ENCODE measurements around the gene RNF5.
"Not testable (repeated sequence)": the region's sequence is repeated elsewhere in the genome, so short reads cannot be mapped to it uniquely, and the experiment has no call there.

The RNF5 gene

DNA sequence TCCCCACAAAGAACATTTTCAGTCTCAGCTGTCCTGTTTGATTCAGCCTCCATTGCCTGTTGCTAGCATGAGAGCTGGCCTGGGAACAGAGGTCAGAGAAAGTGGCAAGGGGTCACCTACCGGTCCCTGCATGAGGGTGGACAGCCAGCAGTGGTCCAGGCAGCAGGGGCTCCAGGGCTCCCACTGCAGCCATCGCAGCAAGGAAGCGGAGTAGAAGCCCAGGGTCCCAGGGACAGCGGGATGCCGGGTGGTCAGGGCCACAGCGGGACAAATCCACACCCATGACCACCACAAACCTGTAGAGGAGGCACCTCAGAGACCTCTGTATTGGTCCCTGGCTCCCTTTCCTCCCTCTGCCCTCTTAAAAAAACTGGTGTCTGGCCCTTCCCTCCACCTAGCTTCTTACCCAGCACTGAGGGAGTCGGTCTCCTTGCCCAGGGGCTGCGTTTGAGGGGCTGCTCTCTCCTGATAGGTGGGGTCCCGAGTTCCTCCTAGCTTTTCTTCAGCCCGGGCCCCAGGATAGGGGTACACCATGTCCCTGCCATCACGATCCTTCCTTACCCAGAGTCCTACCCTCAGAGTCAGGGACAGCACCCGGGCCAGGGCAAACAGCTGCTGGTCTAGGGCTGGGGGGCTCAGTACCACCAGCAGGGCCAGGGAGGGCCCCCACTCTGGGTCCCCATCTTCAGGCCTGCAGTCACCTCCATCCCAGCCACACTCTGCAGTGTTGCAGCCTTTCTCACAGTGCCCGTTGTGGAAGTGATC, 22.7 kb downstream of the RNF5 start:
- in situ Hi-C loops (cut with HindIII; ENCODE audit: low pct_unique_long_range_greater_than_20kb, low sequenced_read_pairs), result no loop called here
- DNase-seq (ENCODE audit: low read depth in 1 of 2, low spot score in 1 of 2), result no peak
- no peak for TF ChIP-seq JUND (IDR thresholded peaks at IDR 0.05; ENCODE audit: low read depth)

DNA sequence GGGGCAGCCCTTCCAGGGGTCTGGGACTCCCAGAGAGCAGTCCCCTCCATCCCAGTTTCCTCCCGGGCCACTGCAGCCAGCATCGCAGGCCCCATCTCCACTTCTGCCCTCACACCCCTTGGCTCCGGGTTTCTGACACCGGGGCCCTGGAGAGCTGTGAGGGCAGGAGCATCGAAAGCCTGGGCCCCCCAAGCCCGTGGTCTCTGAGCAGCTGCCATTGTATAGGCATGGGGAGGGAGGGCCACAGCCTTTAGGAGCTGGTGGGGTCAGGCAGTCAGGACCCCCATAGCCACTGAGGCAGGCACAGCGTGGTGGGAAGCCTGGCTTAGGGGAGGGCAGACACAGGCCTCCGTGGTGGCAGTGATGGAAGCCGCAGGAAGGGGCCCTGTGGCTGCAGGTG, 24.0 kb downstream of the RNF5 start:
- TF ChIP-seq JUND (IDR thresholded peaks at IDR 0.05; ENCODE audit: low read depth), result no peak
- DNase-seq (ENCODE audit: low read depth in 1 of 2, low spot score in 1 of 2), result no peak
- in situ Hi-C loops (cut with HindIII; ENCODE audit: low pct_unique_long_range_greater_than_20kb, low sequenced_read_pairs), result no loop called here

GRCh38 chr6:32203426-32204267, 25.4 kb downstream of the RNF5 start:
- no peak for TF ChIP-seq JUND (IDR thresholded peaks at IDR 0.05; ENCODE audit: low read depth)
- in situ Hi-C loops (cut with HindIII; ENCODE audit: low pct_unique_long_range_greater_than_20kb, low sequenced_read_pairs), result no loop called here
- DNase-seq (ENCODE audit: low read depth in 1 of 2, low spot score in 1 of 2), result no peak

- no peak for TF ChIP-seq JUND (IDR thresholded peaks at IDR 0.05; ENCODE audit: low read depth)
- DNase-seq (ENCODE audit: low read depth in 1 of 2, low spot score in 1 of 2), result no peak
- in situ Hi-C loops (cut with HindIII; ENCODE audit: low pct_unique_long_range_greater_than_20kb, low sequenced_read_pairs), result no loop called here
Observed at GRCh38 chr6:32204268-32204715, 26.1 kb downstream of the RNF5 start.

DNA sequence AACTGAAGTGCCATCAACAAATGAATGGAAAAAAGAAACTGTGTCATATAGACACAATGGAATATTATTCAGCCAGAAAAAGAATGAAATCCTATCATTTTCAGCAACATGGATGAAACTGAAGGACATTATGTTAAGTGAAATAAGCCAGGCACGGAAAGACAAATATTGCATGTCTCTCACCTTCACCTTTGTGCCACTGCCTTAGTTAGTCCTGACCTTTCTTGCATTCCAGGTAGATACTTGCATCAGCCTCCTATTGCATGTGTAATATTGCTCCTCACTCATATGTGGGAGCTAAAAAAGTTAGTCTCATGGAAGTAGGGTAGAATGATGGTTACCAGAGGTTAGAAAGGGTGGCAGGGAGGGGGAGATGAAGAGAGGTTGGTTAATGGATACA, 30.8 kb downstream of the RNF5 start:
- DNase-seq (ENCODE audit: low read depth in 1 of 2, low spot score in 1 of 2), result no peak
- no peak for TF ChIP-seq JUND (IDR thresholded peaks at IDR 0.05; ENCODE audit: low read depth)
- in situ Hi-C loops (cut with HindIII; ENCODE audit: low pct_unique_long_range_greater_than_20kb, low sequenced_read_pairs), result no loop called here

DNA sequence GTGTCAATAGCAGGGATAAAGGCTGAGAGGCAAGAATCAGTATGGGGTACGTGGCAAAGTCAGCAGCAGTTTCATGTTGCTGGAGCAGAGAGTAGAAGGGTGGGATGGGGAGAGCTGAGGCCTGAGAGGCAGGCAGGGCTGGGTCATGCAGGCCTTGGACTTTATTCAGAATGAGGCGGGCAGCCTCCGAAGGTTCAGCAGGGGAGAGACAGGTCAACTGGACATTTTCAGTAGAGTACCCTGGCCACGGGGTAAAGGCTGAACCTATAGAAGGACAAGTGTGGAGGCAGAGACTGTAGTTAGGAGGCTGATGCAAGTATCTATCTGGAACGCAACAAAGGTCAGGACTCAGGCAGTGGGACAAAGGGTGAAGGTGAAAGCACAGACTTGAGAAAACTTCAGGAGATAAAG, 32.0 kb downstream of the RNF5 start:
- in situ Hi-C loops (cut with HindIII; ENCODE audit: low pct_unique_long_range_greater_than_20kb, low sequenced_read_pairs), result no loop called here
- no peak for DNase-seq (ENCODE audit: low read depth in 1 of 2, low spot score in 1 of 2)

DNA sequence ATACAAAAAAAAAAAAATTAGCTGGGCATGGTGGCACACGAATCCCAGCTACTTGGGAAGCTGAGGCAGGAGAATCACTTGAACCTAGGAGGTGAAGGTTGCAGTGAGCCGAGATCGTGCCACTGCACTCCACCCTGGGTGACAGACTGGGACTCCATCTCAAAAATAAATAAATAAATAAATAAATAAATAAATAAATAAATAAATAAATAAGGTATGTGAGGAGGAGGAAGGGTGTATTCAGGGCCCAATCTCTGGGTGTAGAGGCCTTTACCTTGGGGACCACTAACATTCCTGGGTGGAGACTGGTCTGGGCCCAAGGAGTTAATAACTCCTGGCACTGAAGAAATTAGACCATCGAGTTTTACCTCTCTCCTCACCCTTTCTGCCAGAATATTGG, 33.2 kb downstream of the RNF5 start:
- in situ Hi-C loops (cut with HindIII; ENCODE audit: low pct_unique_long_range_greater_than_20kb, low sequenced_read_pairs); DNase-seq (ENCODE audit: low read depth in 1 of 2, low spot score in 1 of 2): not testable (repeated sequence)

More for the DNA sequence above, 32.0 kb downstream of the RNF5 start:
- TF ChIP-seq JUND (IDR thresholded peaks at IDR 0.05; ENCODE audit: low read depth), result no peak

DNA sequence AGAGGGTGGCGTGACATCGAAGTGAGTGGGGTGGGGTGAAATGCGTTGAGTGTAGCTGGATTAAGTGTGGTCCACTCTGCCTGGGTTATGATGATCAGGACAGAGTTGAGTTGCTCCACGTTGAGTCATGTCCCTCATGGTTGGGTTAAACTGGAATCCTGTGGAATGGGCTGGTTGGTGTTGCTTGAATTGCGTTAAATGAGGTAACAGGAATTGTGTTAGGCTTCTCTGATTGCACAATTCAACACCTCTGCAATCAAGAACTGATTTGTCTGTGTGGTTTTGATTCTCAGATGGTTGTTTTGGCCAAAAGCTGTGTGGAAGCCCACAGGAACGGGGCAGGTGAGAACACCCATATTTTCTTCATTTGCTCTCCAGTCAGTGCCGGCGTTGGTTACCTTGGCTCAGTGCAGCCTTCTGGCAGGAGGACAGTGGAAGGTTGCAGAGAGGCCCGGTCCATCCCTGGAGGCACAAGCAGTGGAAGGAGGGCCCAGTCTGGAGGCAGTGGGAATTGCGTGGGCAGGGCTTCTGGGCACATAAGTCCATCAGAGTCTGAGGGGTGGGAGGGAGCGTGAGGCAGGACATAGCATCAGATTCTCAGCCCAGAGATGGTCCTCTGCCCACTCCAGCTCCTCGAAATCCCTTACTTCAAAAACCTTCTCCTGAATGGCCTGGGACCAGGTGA, 34.0 kb downstream of the RNF5 start:
- in situ Hi-C loops (cut with HindIII; ENCODE audit: low pct_unique_long_range_greater_than_20kb, low sequenced_read_pairs), result no loop called here
- no peak for DNase-seq (ENCODE audit: low read depth in 1 of 2, low spot score in 1 of 2)
- no peak for TF ChIP-seq JUND (IDR thresholded peaks at IDR 0.05; ENCODE audit: low read depth)

DNA sequence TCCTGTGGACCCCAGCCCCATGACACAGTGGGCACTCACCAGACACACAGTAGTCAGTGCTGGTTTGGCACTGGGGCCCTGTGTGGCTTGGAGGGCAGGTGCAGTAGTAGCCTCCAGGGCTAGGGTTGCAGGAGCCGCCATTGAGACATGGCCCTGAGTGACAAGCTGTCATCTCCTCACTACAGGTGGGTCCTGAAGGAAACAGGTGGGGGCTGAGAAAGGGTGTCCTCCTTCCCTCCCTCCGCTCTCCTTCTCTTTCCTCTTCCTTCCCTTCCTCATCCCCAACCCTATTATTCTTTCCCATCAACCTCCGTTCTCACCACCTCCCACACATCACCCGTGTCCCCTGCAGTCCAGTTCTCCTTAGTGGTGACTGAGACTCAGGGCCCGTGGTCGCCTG, 35.4 kb downstream of the RNF5 start:
- no peak for DNase-seq (ENCODE audit: low read depth in 1 of 2, low spot score in 1 of 2)
- in situ Hi-C loops (cut with HindIII; ENCODE audit: low pct_unique_long_range_greater_than_20kb, low sequenced_read_pairs), result no loop called here
- no peak for TF ChIP-seq JUND (IDR thresholded peaks at IDR 0.05; ENCODE audit: low read depth)

GRCh38 chr6:32214126-32214525, 35.9 kb downstream of the RNF5 start:
- in situ Hi-C loops (cut with HindIII; ENCODE audit: low pct_unique_long_range_greater_than_20kb, low sequenced_read_pairs), result no loop called here
- DNase-seq (ENCODE audit: low read depth in 1 of 2, low spot score in 1 of 2), result no peak

GRCh38 chr6:32215617-32216016, 37.4 kb downstream of the RNF5 start:
- no peak for TF ChIP-seq JUND (IDR thresholded peaks at IDR 0.05; ENCODE audit: low read depth)
- in situ Hi-C loops (cut with HindIII; ENCODE audit: low pct_unique_long_range_greater_than_20kb, low sequenced_read_pairs), result no loop called here
- DNase-seq (ENCODE audit: low read depth in 1 of 2, low spot score in 1 of 2), result no peak

More at GRCh38 chr6:32214126-32214525, 35.9 kb downstream of the RNF5 start:
- no peak for TF ChIP-seq JUND (IDR thresholded peaks at IDR 0.05; ENCODE audit: low read depth)

GRCh38 chr6:32216285-32216684, 38.1 kb downstream of the RNF5 start:
- in situ Hi-C loops (cut with HindIII; ENCODE audit: low pct_unique_long_range_greater_than_20kb, low sequenced_read_pairs), result no loop called here

DNA sequence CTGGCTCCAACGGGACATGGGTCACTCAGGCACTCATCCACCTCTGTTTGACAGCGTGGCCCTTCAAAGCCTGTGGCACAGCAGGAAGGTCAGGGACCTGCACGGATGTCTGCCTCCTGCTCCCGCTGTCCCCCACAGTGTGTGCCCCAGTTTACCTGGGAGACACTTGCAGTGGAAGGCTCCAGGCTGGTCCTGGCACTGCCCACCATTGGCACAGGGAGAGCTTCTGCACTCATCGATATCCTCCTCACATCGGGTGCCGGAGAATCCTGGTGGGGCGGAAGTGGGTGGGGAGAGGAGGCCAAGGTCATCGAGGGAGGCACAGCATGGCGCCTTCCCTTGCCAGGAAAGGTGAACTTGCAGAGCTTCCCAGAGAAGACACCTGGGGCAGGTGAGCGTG, 38.8 kb downstream of the RNF5 start:
- in situ Hi-C loops (cut with HindIII; ENCODE audit: low pct_unique_long_range_greater_than_20kb, low sequenced_read_pairs), result no loop called here
- TF ChIP-seq JUND (IDR thresholded peaks at IDR 0.05; ENCODE audit: low read depth), result no peak
- DNase-seq (ENCODE audit: low read depth in 1 of 2, low spot score in 1 of 2), result no peak

More at GRCh38 chr6:32216285-32216684, 38.1 kb downstream of the RNF5 start:
- no peak for TF ChIP-seq JUND (IDR thresholded peaks at IDR 0.05; ENCODE audit: low read depth)
- DNase-seq (ENCODE audit: low read depth in 1 of 2, low spot score in 1 of 2), result no peak

All from T47D (cell line).